Sigmoid colon (tissue), 3 donors: ENCODE results near the gene MTAP.

ENCODE experiments used
- POLR2A ChIP-seq, 2 donors: fragments of 450-650 bp; IDR thresholded peaks; one replicate each; pipeline ENCODE4 v1.6.1; 2016; ENCODE audit warnings: antibody characterized with exemption in 2 of 2, mild to moderate bottlenecking in 2 of 2, moderate library complexity in 2 of 2
- TF ChIP-seq, protein P1 (sequence below), 4 experiments: fragments of 450-650 bp in 3 of 4; fragments of 200-600 bp in 1 of 4; IDR thresholded peaks; one replicate each; pipeline ENCODE4 v1.5.1; 2016 to 2019; ENCODE audit warnings: antibody characterized with exemption in 4 of 4, mild to moderate bottlenecking in 3 of 4, moderate library complexity in 2 of 4

DNA sequence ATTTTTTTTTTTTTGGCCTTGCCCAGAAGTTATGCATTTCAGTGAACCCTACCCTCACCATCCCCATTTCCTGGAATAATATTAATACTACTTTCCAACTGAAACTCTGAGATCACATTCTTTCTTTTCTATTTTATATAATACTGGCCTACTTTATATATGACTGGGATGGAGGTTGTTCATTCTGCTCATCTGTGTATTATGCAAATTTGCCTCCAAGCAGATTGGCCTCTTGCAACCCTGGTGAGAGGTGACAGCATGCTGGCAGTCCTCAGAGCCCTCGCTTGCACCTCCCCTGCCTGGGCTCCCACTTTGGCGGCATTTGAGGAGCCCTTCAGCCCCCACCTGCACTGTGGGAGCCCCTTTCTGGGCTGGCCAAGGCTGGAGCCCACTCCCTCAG is 156.4 kb downstream of the MTAP start:
- TF ChIP-seq POLR2A (IDR thresholded peaks at IDR 0.05): no peak
- TF ChIP-seq, protein P1, sequence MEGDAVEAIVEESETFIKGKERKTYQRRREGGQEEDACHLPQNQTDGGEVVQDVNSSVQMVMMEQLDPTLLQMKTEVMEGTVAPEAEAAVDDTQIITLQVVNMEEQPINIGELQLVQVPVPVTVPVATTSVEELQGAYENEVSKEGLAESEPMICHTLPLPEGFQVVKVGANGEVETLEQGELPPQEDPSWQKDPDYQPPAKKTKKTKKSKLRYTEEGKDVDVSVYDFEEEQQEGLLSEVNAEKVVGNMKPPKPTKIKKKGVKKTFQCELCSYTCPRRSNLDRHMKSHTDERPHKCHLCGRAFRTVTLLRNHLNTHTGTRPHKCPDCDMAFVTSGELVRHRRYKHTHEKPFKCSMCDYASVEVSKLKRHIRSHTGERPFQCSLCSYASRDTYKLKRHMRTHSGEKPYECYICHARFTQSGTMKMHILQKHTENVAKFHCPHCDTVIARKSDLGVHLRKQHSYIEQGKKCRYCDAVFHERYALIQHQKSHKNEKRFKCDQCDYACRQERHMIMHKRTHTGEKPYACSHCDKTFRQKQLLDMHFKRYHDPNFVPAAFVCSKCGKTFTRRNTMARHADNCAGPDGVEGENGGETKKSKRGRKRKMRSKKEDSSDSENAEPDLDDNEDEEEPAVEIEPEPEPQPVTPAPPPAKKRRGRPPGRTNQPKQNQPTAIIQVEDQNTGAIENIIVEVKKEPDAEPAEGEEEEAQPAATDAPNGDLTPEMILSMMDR (IDR thresholded peaks at IDR 0.05): no peak
